ENCODE data around the gene CST9.

Gene CST9, protein sequence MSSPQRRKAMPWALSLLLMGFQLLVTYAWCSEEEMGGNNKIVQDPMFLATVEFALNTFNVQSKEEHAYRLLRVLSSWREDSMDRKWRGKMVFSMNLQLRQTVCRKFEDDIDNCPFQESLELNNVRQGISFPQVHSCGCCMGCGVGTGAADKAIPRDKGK

DNA sequence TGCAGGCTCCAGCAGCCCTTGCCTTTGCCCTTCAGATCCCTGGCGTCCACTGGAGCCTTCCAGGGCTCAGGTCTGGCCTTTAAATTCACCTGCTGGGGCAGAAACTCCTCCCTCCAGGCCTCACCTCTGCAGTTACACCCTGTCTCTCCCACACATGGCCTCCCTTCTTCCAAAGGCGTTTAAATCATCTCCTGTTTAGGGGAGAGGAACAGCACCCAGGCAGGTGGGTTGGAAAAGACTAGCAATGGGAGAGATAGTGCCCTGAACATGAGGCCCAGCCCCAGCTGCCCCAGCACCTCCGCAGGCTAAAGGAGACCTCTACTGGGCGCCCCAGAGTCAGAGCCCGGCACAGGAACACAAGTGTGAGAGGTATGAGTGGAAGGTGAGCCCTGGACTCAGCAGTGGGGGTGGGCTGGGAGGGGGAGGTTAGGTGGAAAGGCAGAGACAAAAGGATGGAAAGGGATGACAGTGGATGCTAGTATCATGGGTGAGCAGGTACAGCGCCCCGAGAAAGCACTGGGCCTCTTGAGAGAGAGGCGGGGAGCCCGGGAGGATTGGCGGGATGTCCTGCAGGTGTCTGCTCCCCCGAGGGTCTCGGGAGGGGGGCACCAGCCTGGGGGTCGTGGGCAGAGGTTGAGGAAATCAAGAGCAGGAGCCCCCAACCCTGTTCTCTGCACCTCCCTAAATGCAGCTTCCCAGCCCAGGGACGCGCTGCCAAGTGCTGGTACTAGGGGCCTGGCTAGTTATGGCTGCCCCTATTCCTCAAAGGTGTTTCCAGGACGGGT, at the start of gene CST9:
TSS of gene CST9 (minus strand) at position 51 of the 785 bp plus-strand sequence. CDS start 53 bp downstream, outside the sequence.
- Mint-ChIP-seq H3K27me3 (peaks cover 9% of the 10 kb centered on the region), H3K4me1 (no peaks in the 10 kb centered on the region), H3K36me3 (no peaks in the 10 kb centered on the region), H3K4me3 (no peak within 1 kb of the TSS), H3K27ac (no peak within 1 kb of the TSS), H3K9me3 (no peaks in the 10 kb centered on the region)
- DNase-seq: no peak
- CTCF ChIA-PET: interaction anchor here (1.0 to 3.4 kb wide), 4 partner anchors 164 to 256 kb away, joined by 3 to 37 read pairs (median 4); partner anchors contain the start of gene CSTL1

DNA sequence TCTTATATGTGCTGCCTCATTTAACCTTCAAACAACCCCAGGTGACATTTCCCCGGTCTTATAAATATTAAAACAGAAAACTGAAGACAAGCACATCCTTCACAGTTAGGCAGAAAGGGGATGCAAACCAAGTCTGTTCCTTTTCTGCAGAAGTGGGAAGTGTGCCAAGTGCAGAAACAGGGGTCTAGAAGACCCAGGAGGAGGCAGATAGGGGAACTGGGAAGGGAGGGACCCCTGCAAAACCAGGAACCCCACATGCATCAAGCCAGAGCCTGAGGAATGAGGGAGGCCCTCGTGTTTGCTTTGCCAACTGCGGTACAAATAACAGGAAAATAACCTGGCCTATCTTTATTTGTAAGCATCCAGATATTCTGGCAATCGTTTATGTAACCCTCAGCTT, 49.0 kb upstream of the CST9 start:
- Mint-ChIP-seq H3K36me3 (no peaks in the 10 kb centered on the region), H3K9me3 (no peaks in the 10 kb centered on the region), H3K4me1 (no peaks in the 10 kb centered on the region), H3K4me3 (no peak overlapping the region), H3K27me3 (peaks cover 20% of the 10 kb centered on the region), H3K27ac (no peak overlapping the region)
- CTCF ChIA-PET: no interaction called here
- no peak for DNase-seq

DNA sequence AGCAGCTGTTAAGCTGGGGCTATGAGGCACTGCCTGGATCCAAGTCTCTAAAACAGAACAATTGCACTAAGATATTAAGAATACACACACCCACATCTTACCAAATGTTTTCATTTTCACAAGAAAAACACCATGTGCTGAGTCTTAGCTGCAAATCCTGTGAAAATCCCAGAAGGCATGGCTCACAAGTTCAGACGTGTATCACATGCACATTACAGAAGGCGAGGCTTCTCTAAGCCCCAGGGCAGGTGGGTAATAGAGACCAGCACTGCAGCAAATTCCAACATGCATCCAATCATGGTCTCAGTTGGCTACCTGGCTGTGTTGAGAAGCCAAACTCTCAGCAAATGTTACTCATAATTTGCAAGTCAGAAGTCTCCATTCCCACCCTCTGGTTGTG, 48.3 kb upstream of the CST9 start:
- Mint-ChIP-seq H3K4me3 (no peak overlapping the region), H3K27ac (no peak overlapping the region), H3K9me3 (no peaks in the 10 kb centered on the region), H3K27me3 (peaks cover 20% of the 10 kb centered on the region), H3K4me1 (no peaks in the 10 kb centered on the region), H3K36me3 (no peaks in the 10 kb centered on the region)
- CTCF ChIA-PET: no interaction called here
- DNase-seq: no peak

DNA sequence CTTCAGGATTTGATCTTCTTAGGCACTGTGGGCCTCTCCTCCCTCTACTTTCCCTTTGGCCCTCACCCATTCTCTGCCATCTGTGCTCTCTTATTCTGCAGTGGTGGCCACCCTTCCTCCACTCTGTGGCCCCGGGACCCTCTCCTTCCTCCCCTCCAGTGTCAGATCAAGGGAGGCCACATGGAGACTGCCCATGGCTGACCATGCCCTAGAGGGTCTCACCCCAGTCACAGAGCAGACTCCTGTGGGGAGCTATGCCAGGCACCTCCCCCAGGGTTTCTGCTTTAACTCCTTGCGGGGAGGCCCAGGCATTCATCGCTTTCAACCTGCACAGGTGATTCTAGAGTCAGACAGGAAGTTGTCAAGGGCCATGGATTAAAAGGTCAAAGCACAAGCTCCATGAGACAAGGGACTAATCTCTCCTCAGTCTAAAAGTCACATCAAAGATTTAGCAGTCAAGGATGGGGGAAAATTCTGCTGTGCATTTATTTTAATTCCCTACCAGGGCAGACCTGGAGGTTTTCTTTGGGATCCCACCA, 47.8 kb upstream of the CST9 start:
- Mint-ChIP-seq H3K4me1 (no peaks in the 10 kb centered on the region), H3K4me3 (no peak overlapping the region), H3K27ac (no peak overlapping the region), H3K36me3 (no peaks in the 10 kb centered on the region), H3K27me3 (peaks cover 20% of the 10 kb centered on the region), H3K9me3 (no peaks in the 10 kb centered on the region)
- no peak for DNase-seq
- CTCF ChIA-PET: no interaction called here

DNA sequence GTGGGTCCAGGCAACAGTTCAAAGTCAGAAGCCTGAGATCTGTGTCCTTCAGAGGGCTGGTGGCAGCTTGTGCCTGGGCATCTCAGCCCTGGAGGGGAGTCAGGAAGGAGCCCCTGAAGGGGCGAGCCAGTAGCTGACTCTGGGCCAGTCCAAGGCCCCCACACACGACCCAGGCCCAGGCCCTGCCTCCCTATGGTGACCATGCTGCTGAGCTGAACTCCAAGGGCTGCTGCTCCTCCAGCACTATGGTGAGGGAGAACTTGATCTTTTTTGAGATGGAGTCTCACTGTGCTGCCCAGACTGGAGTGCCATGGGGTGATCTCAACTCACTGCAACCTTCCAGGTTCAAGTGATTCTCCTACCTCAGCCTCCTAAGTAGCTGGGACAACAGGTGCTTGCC, 47.2 kb upstream of the CST9 start:
- DNase-seq: no peak
- Mint-ChIP-seq H3K27ac (no peak overlapping the region), H3K4me1 (no peaks in the 10 kb centered on the region), H3K4me3 (no peak overlapping the region), H3K27me3 (peaks cover 20% of the 10 kb centered on the region), H3K36me3 (no peaks in the 10 kb centered on the region), H3K9me3 (no peaks in the 10 kb centered on the region)
- CTCF ChIA-PET: no interaction called here

DNA sequence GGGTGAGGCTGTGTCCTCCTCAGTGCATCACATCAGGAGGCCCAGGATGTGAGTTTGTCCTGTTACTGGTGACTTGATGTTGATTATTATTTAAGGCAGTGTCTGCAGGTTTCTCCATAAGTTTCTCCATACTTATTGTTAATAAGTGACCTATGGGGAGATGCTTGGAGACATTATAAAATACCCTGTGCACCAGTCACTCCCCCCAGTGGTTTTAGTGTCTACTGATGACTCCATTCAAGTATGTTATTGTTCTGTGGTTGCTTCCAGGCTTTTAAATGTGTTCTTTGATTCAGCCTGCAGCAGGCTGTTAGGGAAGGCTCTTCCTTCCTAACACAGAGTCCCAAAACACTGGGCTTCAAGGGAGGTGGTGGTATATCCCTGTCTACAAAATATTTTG, 46.7 kb upstream of the CST9 start:
- H3K4me1 Mint-ChIP-seq: no peaks in the 10 kb centered on the region
- no peaks in the 10 kb centered on the region for H3K36me3 Mint-ChIP-seq
- no peak overlapping the region for H3K27ac Mint-ChIP-seq
- no peak for DNase-seq
- H3K27me3 Mint-ChIP-seq: peaks cover 20% of the 10 kb centered on the region
- CTCF ChIA-PET: no interaction called here
- H3K9me3 Mint-ChIP-seq: no peaks in the 10 kb centered on the region
- no peak overlapping the region for H3K4me3 Mint-ChIP-seq

DNA sequence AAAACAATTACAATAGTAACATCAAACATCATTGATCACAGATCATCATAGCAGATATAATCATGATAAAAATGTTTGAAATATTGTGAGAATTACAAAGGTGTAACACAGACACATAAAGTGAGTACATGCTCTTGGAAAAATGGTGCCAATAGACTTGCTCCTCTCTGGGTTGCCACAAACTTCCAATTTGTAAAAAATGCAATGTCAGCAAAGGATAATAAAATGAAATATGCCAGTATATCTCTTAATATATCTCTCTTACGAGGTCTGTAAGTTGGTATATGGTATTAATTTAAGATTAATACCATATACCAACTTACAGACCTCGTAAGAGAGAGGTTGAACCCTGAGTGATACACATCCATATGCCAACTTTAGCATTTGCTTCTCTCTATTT, 45.4 kb upstream of the CST9 start:
- Mint-ChIP-seq H3K4me1 (no peaks in the 10 kb centered on the region), H3K27ac (no peak overlapping the region), H3K9me3 (no peaks in the 10 kb centered on the region), H3K27me3 (peaks cover 22% of the 10 kb centered on the region), H3K4me3 (no peak overlapping the region), H3K36me3 (no peaks in the 10 kb centered on the region)
- CTCF ChIA-PET: no interaction called here
- no peak for DNase-seq

DNA sequence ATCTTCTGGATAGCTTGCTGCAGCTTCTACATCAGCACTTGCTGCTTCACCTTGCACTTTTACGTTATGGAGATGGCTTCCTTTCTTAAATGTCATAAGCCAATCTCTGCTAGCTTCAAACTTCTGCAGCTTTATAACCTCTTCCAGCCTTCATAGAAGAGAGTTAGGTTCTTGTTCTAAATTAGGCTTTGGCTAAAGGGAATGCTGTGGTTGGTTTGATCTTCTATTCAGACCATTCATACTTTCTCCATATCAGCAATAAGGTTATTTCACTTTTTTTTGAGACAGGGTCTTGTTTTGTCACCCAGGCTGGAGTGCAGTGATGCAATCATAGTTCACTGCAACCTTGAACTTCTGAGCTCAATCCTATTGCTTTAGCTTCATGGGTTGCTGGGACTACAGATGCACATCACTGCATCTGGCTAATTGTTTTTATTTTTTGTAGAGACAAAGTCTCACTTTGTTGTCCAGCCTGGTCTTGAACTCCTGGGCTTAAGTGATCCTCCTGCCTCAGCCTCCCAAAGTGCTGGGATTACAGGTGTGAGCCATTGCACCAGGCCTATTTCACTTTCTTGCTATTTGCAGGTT, 44.2 kb upstream of the CST9 start:
- CTCF ChIA-PET: no interaction called here
- peaks cover 19% of the 10 kb centered on the region for H3K27me3 Mint-ChIP-seq
- H3K27ac Mint-ChIP-seq: no peak overlapping the region
- DNase-seq: no peak
- H3K4me3 Mint-ChIP-seq: no peak overlapping the region
- no peaks in the 10 kb centered on the region for H3K4me1 Mint-ChIP-seq
- H3K36me3 Mint-ChIP-seq: no peaks in the 10 kb centered on the region
- no peaks in the 10 kb centered on the region for H3K9me3 Mint-ChIP-seq

DNA sequence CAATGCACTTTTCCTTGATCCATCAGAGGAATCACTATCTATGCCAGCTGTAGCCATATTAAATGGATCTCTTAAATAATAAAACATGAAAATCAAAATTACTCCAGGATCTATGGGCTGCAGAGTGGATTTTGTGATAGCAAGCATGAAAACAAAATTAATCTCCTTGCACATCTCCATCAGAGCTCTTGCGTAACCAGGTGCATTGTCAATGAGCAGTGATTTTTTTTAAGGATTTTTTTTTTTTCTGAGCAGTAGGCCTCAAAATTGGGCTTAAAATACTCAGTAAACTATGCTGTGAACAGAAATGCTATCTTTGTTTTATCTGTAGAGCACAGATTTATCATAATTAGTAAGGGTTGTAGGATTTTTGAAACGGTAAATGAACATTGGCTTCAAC, 43.5 kb upstream of the CST9 start:
- Mint-ChIP-seq H3K27me3 (peaks cover 15% of the 10 kb centered on the region), H3K36me3 (no peaks in the 10 kb centered on the region), H3K9me3 (no peaks in the 10 kb centered on the region), H3K4me3 (no peak overlapping the region), H3K4me1 (no peaks in the 10 kb centered on the region), H3K27ac (no peak overlapping the region)
- CTCF ChIA-PET: no interaction called here
- DNase-seq: no peak

DNA sequence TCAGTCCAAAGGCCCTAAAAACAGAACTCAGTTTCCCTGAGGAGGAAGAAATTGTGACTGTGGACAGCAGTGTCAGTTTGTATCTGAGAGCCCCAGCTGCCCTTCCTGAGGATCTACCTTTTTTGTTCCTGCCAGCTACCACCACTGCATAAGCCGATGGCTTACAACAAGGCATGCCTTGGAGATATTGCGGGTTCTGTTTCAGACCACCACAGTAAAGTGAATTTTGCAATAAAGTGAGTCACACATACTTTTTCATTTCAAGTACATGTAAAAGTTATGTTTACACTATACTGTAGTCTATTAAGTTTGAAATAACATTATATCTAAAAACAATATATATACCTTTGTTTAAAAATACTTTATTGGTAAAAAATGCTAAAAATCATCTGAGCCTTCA, 41.6 kb upstream of the CST9 start:
- no peaks in the 10 kb centered on the region for H3K36me3 Mint-ChIP-seq
- H3K4me3 Mint-ChIP-seq: no peak overlapping the region
- no peaks in the 10 kb centered on the region for H3K9me3 Mint-ChIP-seq
- H3K4me1 Mint-ChIP-seq: no peaks in the 10 kb centered on the region
- DNase-seq: no peak
- CTCF ChIA-PET: no interaction called here
- no peak overlapping the region for H3K27ac Mint-ChIP-seq
- H3K27me3 Mint-ChIP-seq: peaks cover 11% of the 10 kb centered on the region

DNA sequence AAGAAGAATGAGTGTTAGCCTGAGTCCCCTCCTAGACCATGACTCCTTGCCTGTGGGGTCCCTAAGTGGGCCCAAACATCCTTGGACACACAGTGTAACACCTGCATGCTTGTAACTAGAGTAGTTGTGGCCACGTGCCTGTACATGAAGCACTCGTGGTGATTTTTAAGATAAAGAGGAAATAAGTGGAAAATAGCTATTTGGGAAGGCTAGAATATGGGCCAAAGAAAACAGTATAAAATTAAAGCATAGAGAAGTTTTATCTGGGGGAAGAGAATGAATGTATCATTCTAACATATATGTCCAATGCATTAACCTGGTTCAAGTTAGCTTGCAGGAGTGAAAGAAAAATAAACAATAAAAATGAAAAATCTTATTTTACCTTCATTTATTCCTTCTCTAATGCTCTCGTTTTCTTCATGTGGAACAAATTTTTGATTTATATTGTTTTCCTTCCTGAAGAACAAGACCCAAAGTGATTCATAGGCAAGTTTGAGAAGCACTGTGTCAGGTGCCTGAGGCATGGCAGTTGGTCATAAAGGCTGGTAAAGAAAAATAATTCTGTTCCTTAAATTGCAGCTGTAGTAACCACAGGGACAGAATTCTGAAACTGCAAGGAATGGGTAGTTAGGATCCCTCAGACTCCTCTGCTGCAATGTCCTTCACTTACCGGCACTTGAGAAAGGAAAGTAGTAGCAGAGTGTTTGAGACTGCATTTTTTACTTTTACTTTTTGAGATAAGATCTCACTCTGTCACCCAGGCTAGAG, 40.6 kb upstream of the CST9 start:
- no peak overlapping the region for H3K4me3 Mint-ChIP-seq

DNA sequence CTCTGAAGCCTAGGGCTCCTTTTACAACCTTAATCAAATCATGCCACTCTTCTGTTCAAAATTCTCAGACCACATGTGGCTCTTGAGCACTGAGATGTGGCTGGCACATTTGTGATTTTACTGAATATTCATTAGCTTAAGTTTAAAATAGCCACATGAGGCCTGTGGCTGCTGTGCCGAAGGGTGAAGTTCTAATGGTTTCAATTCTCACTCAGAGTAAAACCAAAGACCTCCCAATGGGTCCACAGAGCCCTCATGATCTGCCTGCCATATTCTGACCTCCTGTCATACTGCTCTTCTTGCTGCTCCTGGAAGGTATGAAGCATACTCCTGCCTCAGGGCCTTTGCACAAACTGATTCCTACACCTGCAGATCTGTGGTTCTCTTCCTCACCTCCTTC, 39.9 kb upstream of the CST9 start:
- Mint-ChIP-seq H3K9me3 (no peaks in the 10 kb centered on the region), H3K4me1 (no peaks in the 10 kb centered on the region), H3K27ac (no peak overlapping the region), H3K36me3 (no peaks in the 10 kb centered on the region), H3K4me3 (no peak overlapping the region), H3K27me3 (peaks cover 17% of the 10 kb centered on the region)
- CTCF ChIA-PET: no interaction called here
- no peak for DNase-seq

More for the DNA sequence above, 40.6 kb upstream of the CST9 start:
- no peaks in the 10 kb centered on the region for H3K4me1 Mint-ChIP-seq
- CTCF ChIA-PET: no interaction called here
- no peaks in the 10 kb centered on the region for H3K9me3 Mint-ChIP-seq
- H3K27me3 Mint-ChIP-seq: peaks cover 14% of the 10 kb centered on the region
- no peak for DNase-seq
- H3K36me3 Mint-ChIP-seq: no peaks in the 10 kb centered on the region
- no peak overlapping the region for H3K27ac Mint-ChIP-seq

DNA sequence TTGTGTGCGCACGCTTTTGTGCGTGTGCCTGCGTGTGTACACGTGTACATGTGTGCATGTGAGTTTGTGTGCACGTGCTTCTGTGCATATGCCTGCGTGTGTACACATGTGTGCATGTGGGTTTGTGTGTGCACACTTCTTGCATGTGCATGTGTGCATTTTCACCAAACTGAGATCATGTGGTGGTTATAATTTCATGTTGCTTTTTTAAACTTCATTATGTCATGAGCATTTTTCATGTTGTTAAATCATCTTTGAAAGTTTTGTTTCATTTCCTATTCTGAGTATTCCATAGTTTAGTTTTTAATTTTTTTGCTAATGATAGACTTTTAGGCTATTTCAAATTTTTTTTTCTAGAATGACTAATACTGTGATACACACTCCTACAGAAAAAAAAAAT, 38.4 kb upstream of the CST9 start:
- no peaks in the 10 kb centered on the region for H3K9me3 Mint-ChIP-seq
- CTCF ChIA-PET: no interaction called here
- H3K36me3 Mint-ChIP-seq: no peaks in the 10 kb centered on the region
- H3K4me3 Mint-ChIP-seq: no peak overlapping the region
- peaks cover 29% of the 10 kb centered on the region for H3K27me3 Mint-ChIP-seq
- DNase-seq: no peak
- H3K4me1 Mint-ChIP-seq: no peaks in the 10 kb centered on the region
- no peak overlapping the region for H3K27ac Mint-ChIP-seq

DNA sequence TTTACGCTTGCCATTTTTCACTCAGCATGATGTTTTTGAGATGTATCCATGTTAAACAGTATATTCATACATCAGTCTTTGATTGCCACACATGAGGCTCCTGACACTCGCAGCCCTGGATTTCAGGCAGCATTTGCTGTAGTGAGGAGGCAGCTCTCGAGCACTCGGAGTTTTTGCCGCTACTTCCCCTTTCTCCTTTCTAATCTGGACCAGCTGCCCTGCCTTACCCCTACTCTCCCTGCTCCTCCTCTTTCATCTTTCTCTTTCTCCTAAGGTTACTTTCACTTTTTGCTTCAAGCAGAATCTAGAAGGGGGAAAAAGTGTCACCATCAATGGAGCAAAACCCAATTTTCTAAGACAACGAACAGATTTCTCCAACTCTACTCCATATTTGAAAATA, 37.9 kb upstream of the CST9 start:
- no peak for DNase-seq
- Mint-ChIP-seq H3K4me1 (no peaks in the 10 kb centered on the region), H3K4me3 (no peak overlapping the region), H3K9me3 (no peaks in the 10 kb centered on the region), H3K36me3 (no peaks in the 10 kb centered on the region), H3K27ac (no peak overlapping the region), H3K27me3 (peaks cover 34% of the 10 kb centered on the region)
- CTCF ChIA-PET: no interaction called here

All from activated naive CD4-positive, alpha-beta T cell treated with anti-CD3 and anti-CD28 coated beads, Interleukin-2, amount 10 ng/mL, durations not matched to agents 7 days and 5 days (primary cell).